HepG2 (cell line): ENCODE data around the gene CCDC34. TPM values are rescaled to one million over a fixed set of nuclear protein-coding genes. Genes with fewer than 3 reads are reported as not detected.

Experiments used
- ATAC-seq: fragments of 200-7000 bp; cut with Tn5 transposase; 3 replicates; pipeline ENCODE4 v1.9.1; 2020; ENCODE audit warnings: mild to moderate bottlenecking, moderate library complexity
- BruUV-seq: library from RNA; stranded (reverse); fragments of 400-500 nt; replicated peaks from 2 replicates; lab custom pipeline; 2021; lab: Mats Ljungman, UMichigan
- CTCF ChIA-PET: fragments of 300-600 bp; formaldehyde crosslinking; extraction: SDS; loops from one replicate; lab custom pipeline; 2021; ENCODE audit warnings: low total read pairs, inconsistent platforms, low intra/inter-chr PET ratio; lab: Yijun Ruan, JAX
- POLR2A ChIA-PET: fragments of 350-600 bp; sonication (Branson Sonifier 250); formaldehyde crosslinking; loops from one replicate; lab custom pipeline; 2020; ENCODE audit warnings: antibody characterized with exemption, inconsistent platforms; lab: Yijun Ruan, JAX
- DNase-seq: peaks from one replicate; pipeline ENCODE4 v3.0.0-alpha.2; 2015; ENCODE audit warnings: low spot score
- FAIRE-seq: peaks from 3 replicates; lab custom pipeline; 2011; peaks lifted over from hg19 to GRCh38; lab: Jason Lieb, UNC
- H2AFZ ChIP-seq: one replicate; pipeline ENCODE4 v1.6.1; 2011; ENCODE audit warnings: low read length, inconsistent platforms
- H3K27ac ChIP-seq: fragments of 300-600 bp; 3 replicates; pipeline ENCODE4 v1.8.0; 2011; ENCODE audit warnings: mixed run types, mild to moderate bottlenecking, mixed read lengths, low read length, inconsistent platforms; ENCODE audit not compliant: insufficient read depth; ENCODE audit errors: extremely low read length
- H3K27me3 ChIP-seq, 2 experiments: fragments of 200-600 bp in 1 of 2; 2 replicates in 1 of 2; 3 replicates in 1 of 2; pipeline versions ENCODE4 v1.6.0 to v1.8.0; 2011; ENCODE audit warnings: low read length in 2 of 2, mild to moderate bottlenecking in 2 of 2, moderate library complexity in 2 of 2, inconsistent platforms in 1 of 2; ENCODE audit not compliant: insufficient read depth in 2 of 2, control insufficient read depth in 1 of 2
- H3K36me3 ChIP-seq, 2 experiments: fragments of 200-600 bp in 1 of 2; replicated peaks in 1 of 2; 2 replicates in 1 of 2; 3 replicates in 1 of 2; pipeline versions ENCODE4 v1.5.1 to v1.8.0; 2011; ENCODE audit warnings: low read length in 2 of 2, inconsistent platforms in 1 of 2; ENCODE audit not compliant: insufficient read depth in 2 of 2, control insufficient read depth in 1 of 2
- H3K4me1 ChIP-seq: 2 replicates; pipeline ENCODE4 v1.5.1; 2012; ENCODE audit warnings: low read length, inconsistent platforms; ENCODE audit not compliant: insufficient read depth
- H3K4me2 ChIP-seq: 2 replicates; pipeline ENCODE4 v1.6.0; 2011; ENCODE audit warnings: low read depth, low read length, inconsistent platforms
- H3K4me3 ChIP-seq, 3 experiments: fragments of 200-600 bp in 1 of 3; sonication (generic), shearing (Covaris generic) in 1 of 3; replicated peaks in 1 of 3; 2 replicates each; pipeline ENCODE4 v1.5.1; 2011 to 2016; ENCODE audit warnings: low read length in 3 of 3, inconsistent platforms in 2 of 3, low read depth in 2 of 3, mild to moderate bottlenecking in 2 of 3, control low read depth in 1 of 3, mixed read lengths in 1 of 3; ENCODE audit not compliant: insufficient read depth in 1 of 3
- H3K79me2 ChIP-seq: one replicate; pipeline ENCODE4 v1.6.1; 2011; ENCODE audit warnings: low read length, inconsistent platforms; ENCODE audit not compliant: insufficient read depth
- H3K9ac ChIP-seq: 2 replicates; pipeline ENCODE4 v1.6.0; 2011; ENCODE audit warnings: mild to moderate bottlenecking, low read depth, low read length, inconsistent platforms; ENCODE audit not compliant: insufficient read depth
- H3K9me3 ChIP-seq: 2 replicates; pipeline ENCODE4 v1.5.1; 2012; ENCODE audit warnings: mild to moderate bottlenecking, low read length
- H4K20me1 ChIP-seq: 2 replicates; pipeline ENCODE4 v1.6.0; 2011; ENCODE audit warnings: inconsistent platforms, mild to moderate bottlenecking, low read length, moderate library complexity; ENCODE audit not compliant: insufficient read depth
- ARNT2 ChIP-seq: sonication (generic); formaldehyde crosslinking; IDR thresholded peaks from 2 replicates; pipeline ENCODE4 v1.8.0; 2022; ENCODE audit warnings: mild to moderate bottlenecking, low read depth, missing genetic modification reagents, moderate library complexity
- HCFC1 ChIP-seq: fragments of 150-350 bp; IDR thresholded peaks from 2 replicates; pipeline ENCODE4 v1.6.1; 2014; ENCODE audit warnings: low read depth, low read length
- IRX3 ChIP-seq: sonication (generic); formaldehyde crosslinking; IDR thresholded peaks from 2 replicates; pipeline ENCODE4 v1.8.1; 2023; ENCODE audit warnings: mild to moderate bottlenecking, low read depth, missing genetic modification reagents, borderline replicate concordance
- JARID2 ChIP-seq: sonication (generic); formaldehyde crosslinking; IDR thresholded peaks from 2 replicates; pipeline ENCODE4 v1.8.1; 2023; ENCODE audit warnings: missing genetic modification reagents, inconsistent platforms; ENCODE audit not compliant: insufficient replicate concordance
- JUN ChIP-seq: sonication (generic); formaldehyde crosslinking; IDR thresholded peaks from 2 replicates; pipeline ENCODE4 v1.4.0; 2020; ENCODE audit warnings: mild to moderate bottlenecking, missing genetic modification reagents
- MAF1 ChIP-seq: sonication (generic); formaldehyde crosslinking; IDR thresholded peaks from 2 replicates; pipeline ENCODE4 v1.5.0; 2020; ENCODE audit warnings: missing genetic modification reagents, borderline replicate concordance
- MAFF ChIP-seq: IDR thresholded peaks from 2 replicates; pipeline ENCODE4 v1.6.1; 2011; ENCODE audit warnings: low read depth, low read length, improper control_type of control experiment
- MED13 ChIP-seq: sonication (generic); formaldehyde crosslinking; IDR thresholded peaks from 2 replicates; pipeline ENCODE4 v1.5.0; 2020; ENCODE audit warnings: missing genetic modification reagents
- RFX1 ChIP-seq: fragments of 450-650 bp; IDR thresholded peaks from 2 replicates; pipeline ENCODE4 v1.6.1; 2017
- SAP130 ChIP-seq: IDR thresholded peaks from 2 replicates; pipeline ENCODE4 v1.6.1; 2016; ENCODE audit warnings: low read depth
- SIN3B ChIP-seq: fragments of 150-350 bp; IDR thresholded peaks from 2 replicates; pipeline ENCODE4 v1.6.1; 2014; ENCODE audit warnings: low read length
- SP4 ChIP-seq: sonication (generic); formaldehyde crosslinking; IDR thresholded peaks from 2 replicates; pipeline ENCODE4 v1.8.1; 2023; ENCODE audit warnings: mild to moderate bottlenecking, missing genetic modification reagents
- ZFP37 ChIP-seq: sonication (generic); formaldehyde crosslinking; IDR thresholded peaks from 2 replicates; pipeline ENCODE4 v1.4.0; 2020; ENCODE audit warnings: missing genetic modification reagents, borderline replicate concordance
- ZNF33A ChIP-seq: sonication (generic); formaldehyde crosslinking; IDR thresholded peaks from 2 replicates; pipeline ENCODE4 v1.5.1; 2020; ENCODE audit warnings: missing genetic modification reagents, mild to moderate bottlenecking, moderate library complexity, borderline replicate concordance
- ZNF33B ChIP-seq: sonication (generic); formaldehyde crosslinking; IDR thresholded peaks from 2 replicates; pipeline ENCODE4 v1.5.1; 2020; ENCODE audit warnings: mild to moderate bottlenecking, missing genetic modification reagents
- ZNF619 ChIP-seq: sonication (generic); formaldehyde crosslinking; IDR thresholded peaks from 2 replicates; pipeline ENCODE4 v1.4.0; 2020; ENCODE audit warnings: mild to moderate bottlenecking, missing genetic modification reagents
- WGBS: methylation state at CpG from one replicate; pipeline ENCODE4 v1.1.6; 2017; ENCODE audit warnings: low lambda C conversion rate; 5-methylcytosine and 5-hydroxymethylcytosine counted together
- in situ Hi-C: cut with HindIII; loops from 2 replicates; pipeline ENCODE4 v1.10.0; 2017; ENCODE audit warnings: low pct_unique_long_range_greater_than_20kb; ENCODE audit not compliant: extremely low pct_ligation_motif_present
- intact Hi-C: fragments of 100-400 bp; cut with micrococcal nuclease; formaldehyde crosslinking; loops from one replicate; pipeline ENCODE4 v1.10.0; 2022; ENCODE audit not compliant: unreplicated experiment
- polyA plus RNA-seq, 8 experiments: library from polyadenylated mRNA; depleted of rRNA in 3 of 8; stranded (reverse) in 7 of 8; unstranded in 1 of 8; fragments of >200 nt; fragmentation: Illumina TruSeq in 4 of 8; extraction: Trizol in 4 of 8; gene quantifications; 2 replicates each; pipeline versions ENCODE4 v1.2.1 to v1.2.3, GENCODE V29; 2011 to 2016; ENCODE audit warnings: low read depth in 4 of 8, missing spikeins in 1 of 8, mixed read lengths in 1 of 8; ENCODE audit not compliant: insufficient read depth in 1 of 8
- total RNA-seq, 5 experiments: library from RNA; depleted of rRNA; stranded (reverse); fragments of >200 nt; fragmentation: Illumina TruSeq; extraction: Trizol; gene quantifications; 2 replicates each; pipeline ENCODE4 v1.2.3, GENCODE V29; 2016; ENCODE audit warnings: low read depth in 1 of 5
- TF ChIP-seq, protein P1 (sequence below), 2 experiments: fragments of 450-650 bp in 1 of 2; sonication (generic) in 1 of 2; formaldehyde crosslinking; IDR thresholded peaks; 2 replicates each; pipeline versions ENCODE4 v1.5.0 to v1.8.0; 2020 to 2022; ENCODE audit warnings: mild to moderate bottlenecking in 1 of 2, missing genetic modification reagents in 1 of 2
- TF ChIP-seq, protein P2 (sequence below): sonication (generic); formaldehyde crosslinking; IDR thresholded peaks from 2 replicates; pipeline ENCODE4 v1.4.0; 2020; ENCODE audit warnings: missing genetic modification reagents, borderline replicate concordance
- TF ChIP-seq, protein P3 (sequence below): sonication (generic); formaldehyde crosslinking; IDR thresholded peaks from 2 replicates; pipeline ENCODE4 v1.5.0; 2020; ENCODE audit warnings: mild to moderate bottlenecking, low read depth, missing genetic modification reagents, borderline replicate concordance
- TF ChIP-seq, protein P4 (sequence below): IDR thresholded peaks from 2 replicates; pipeline ENCODE4 v1.6.1; 2016; ENCODE audit warnings: low read depth, borderline replicate concordance
- TF ChIP-seq, protein P5 (sequence below): sonication (generic); formaldehyde crosslinking; IDR thresholded peaks from 2 replicates; pipeline ENCODE4 v1.8.1; 2023; ENCODE audit warnings: mild to moderate bottlenecking, missing genetic modification reagents

Gene CCDC34
- total and polyA plus RNA-seq, 2 of the 13 experiments (the other 11 are each of a cell fraction or from before 2014, with no cell fraction given) = 7.6 to 34.3 TPM

DNA sequence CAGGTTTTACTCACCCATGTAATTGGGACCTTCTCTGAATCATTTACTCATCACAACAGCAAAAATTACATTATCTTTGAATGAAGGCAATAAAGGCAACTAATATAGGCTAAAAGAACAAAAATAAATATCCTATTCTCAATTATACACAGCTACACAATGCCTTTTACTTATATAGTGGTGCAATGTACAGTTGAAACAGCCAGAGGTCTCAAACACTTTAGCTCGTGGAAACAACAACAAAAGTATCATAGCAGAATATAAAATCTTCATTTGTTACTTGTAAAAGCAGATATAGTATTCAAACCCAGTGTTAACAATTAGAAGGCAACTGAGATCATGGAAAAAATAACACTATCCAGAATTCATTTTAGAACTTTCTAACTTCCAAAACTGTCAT lies 20.6 kb upstream of the CCDC34 start (continued):
- no peak for TF ChIP-seq ZFP37 (CRISPR knock-in tag)
- TF ChIP-seq, protein P1, sequence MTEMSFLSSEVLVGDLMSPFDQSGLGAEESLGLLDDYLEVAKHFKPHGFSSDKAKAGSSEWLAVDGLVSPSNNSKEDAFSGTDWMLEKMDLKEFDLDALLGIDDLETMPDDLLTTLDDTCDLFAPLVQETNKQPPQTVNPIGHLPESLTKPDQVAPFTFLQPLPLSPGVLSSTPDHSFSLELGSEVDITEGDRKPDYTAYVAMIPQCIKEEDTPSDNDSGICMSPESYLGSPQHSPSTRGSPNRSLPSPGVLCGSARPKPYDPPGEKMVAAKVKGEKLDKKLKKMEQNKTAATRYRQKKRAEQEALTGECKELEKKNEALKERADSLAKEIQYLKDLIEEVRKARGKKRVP (CRISPR knock-in tag; IDR thresholded peaks at IDR 0.05) = no peak
- TF ChIP-seq JUN (CRISPR knock-in tag) = no peak
- TF ChIP-seq IRX3 = no peak
- no peak for TF ChIP-seq SIN3B
- TF ChIP-seq HCFC1 = no peak
- no peak for TF ChIP-seq SP4 (CRISPR knock-in tag)
- no peak for TF ChIP-seq RFX1
- TF ChIP-seq, protein P2, sequence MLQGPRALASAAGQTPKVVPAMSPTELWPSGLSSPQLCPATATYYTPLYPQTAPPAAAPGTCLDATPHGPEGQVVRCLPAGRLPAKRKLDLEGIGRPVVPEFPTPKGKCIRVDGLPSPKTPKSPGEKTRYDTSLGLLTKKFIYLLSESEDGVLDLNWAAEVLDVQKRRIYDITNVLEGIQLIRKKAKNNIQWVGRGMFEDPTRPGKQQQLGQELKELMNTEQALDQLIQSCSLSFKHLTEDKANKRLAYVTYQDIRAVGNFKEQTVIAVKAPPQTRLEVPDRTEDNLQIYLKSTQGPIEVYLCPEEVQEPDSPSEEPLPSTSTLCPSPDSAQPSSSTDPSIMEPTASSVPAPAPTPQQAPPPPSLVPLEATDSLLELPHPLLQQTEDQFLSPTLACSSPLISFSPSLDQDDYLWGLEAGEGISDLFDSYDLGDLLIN = no peak
- no peak for TF ChIP-seq ZNF619 (CRISPR knock-in tag)

DNA sequence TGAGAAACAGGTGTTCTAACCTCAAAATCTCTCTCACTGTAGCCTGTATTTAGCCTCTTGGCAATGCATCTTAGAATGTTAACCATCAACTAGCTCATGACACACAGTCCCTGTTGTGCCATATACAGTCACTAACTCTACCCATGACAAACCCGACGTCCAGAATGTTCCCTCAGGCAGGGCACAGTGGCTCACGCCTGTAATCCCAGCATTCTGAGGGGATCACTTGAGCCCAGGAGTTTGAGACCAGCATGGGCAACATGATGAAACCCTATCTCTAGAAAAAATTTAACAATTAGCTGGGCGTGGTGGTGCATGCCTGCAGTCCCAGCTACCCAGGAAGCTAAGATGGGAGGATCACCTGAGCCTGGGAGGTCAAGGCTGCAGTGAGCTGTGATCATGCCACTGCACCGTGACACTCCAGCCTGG lies 18.2 kb upstream of the CCDC34 start:
- FAIRE-seq (no peak), ATAC-seq (no peak), DNase-seq (no peak)
- Histone ChIP-seq H3K4me2 (no peak overlapping the region), H3K27ac (no peak overlapping the region), H3K27me3 (no peaks in the 10 kb centered on the region), H3K4me3 (no peak overlapping the region), H4K20me1 (no peaks in the 10 kb centered on the region), H3K9ac (no peak overlapping the region), H3K4me1 (peaks cover 17% of the 10 kb centered on the region), H3K36me3 (peaks cover 18 to 72% of the 10 kb centered on the region in 2 experiments), H3K79me2 (no peaks in the 10 kb centered on the region), H2AFZ (no peak overlapping the region), H3K9me3 (no peaks in the 10 kb centered on the region)
- 86% methylated on average over 5 of the region's 5 CpGs for WGBS
- in situ Hi-C loops = no loop called here
- no TSS peak for BruUV-seq
- intact Hi-C loops = no loop called here
- ChIA-PET POLR2A (interaction anchor here (1.1 to 2.6 kb wide), 3 partner anchors 15 to 92 kb away, joined by 4 to 10 read pairs (median 4); partner anchors contain the start of gene LGR4), CTCF (no interaction called here)
- TF ChIP-seq ARNT2 = no peak
- no peak for TF ChIP-seq JARID2 (CRISPR knock-in tag)
- TF ChIP-seq, protein P3, sequence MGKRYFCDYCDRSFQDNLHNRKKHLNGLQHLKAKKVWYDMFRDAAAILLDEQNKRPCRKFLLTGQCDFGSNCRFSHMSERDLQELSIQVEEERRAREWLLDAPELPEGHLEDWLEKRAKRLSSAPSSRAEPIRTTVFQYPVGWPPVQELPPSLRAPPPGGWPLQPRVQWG (CRISPR knock-in tag) = no peak
- TF ChIP-seq, protein P4, sequence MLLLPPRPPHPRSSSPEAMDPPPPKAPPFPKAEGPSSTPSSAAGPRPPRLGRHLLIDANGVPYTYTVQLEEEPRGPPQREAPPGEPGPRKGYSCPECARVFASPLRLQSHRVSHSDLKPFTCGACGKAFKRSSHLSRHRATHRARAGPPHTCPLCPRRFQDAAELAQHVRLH = no peak
- TF ChIP-seq MAFF = no peak
- no peak for TF ChIP-seq MED13 (CRISPR knock-in tag)
- TF ChIP-seq MAF1 (CRISPR knock-in tag) = no peak
- TF ChIP-seq ZNF33B (CRISPR knock-in tag) = no peak
- TF ChIP-seq, protein P5, sequence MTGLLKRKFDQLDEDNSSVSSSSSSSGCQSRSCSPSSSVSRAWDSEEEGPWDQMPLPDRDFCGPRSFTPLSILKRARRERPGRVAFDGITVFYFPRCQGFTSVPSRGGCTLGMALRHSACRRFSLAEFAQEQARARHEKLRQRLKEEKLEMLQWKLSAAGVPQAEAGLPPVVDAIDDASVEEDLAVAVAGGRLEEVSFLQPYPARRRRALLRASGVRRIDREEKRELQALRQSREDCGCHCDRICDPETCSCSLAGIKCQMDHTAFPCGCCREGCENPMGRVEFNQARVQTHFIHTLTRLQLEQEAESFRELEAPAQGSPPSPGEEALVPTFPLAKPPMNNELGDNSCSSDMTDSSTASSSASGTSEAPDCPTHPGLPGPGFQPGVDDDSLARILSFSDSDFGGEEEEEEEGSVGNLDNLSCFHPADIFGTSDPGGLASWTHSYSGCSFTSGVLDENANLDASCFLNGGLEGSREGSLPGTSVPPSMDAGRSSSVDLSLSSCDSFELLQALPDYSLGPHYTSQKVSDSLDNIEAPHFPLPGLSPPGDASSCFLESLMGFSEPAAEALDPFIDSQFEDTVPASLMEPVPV (CRISPR knock-in tag) = no peak
- no peak for TF ChIP-seq ZNF33A (CRISPR knock-in tag)
- TF ChIP-seq SAP130 (CRISPR knock-in tag) = no peak
